HEK293 (cell line): Measurements from ENCODE around the gene NLE1.

Experiments
- CTCF ChIA-PET: fragments of 350-600 bp; formaldehyde crosslinking; extraction: SDS; loops from one replicate; lab custom pipeline; 2021; ENCODE audit warnings: antibody characterized with exemption; lab: Yijun Ruan, JAX
- POLR2A ChIA-PET: fragments of 300-600 bp; formaldehyde crosslinking; extraction: SDS; loops from one replicate; lab custom pipeline; 2020; ENCODE audit warnings: antibody characterized with exemption, inconsistent platforms; lab: Yijun Ruan, JAX
- H3K27ac ChIP-seq: fragments of 200-500 bp; sonication (Bioruptor generic); 2 replicates; pipeline ENCODE4 v1.5.1; 2014; ENCODE audit warnings: low read depth, low read length, control low read depth, inconsistent platforms; ENCODE audit errors: extremely low read depth
- H3K36me3 ChIP-seq, 2 experiments: fragments of 200-500 bp in 1 of 2; sonication (Bioruptor generic) in 1 of 2; 1 replicate in 1 of 2; 2 replicates in 1 of 2; pipeline ENCODE4 v1.5.1; 2014 to 2017; ENCODE audit warnings: inconsistent platforms in 2 of 2, low read length in 2 of 2; ENCODE audit not compliant: control insufficient read depth in 2 of 2, insufficient read depth in 1 of 2
- H3K4me1 ChIP-seq: fragments of 200-500 bp; sonication (Bioruptor generic); 2 replicates; pipeline ENCODE4 v1.5.1; 2014; ENCODE audit warnings: mild to moderate bottlenecking, low read length, inconsistent platforms; ENCODE audit not compliant: control insufficient read depth, insufficient read depth
- H3K4me3 ChIP-seq: 2 replicates; pipeline ENCODE4 v1.5.1; 2011; ENCODE audit warnings: low read depth, mild to moderate bottlenecking, control low read depth, low read length, moderate library complexity
- H3K9me3 ChIP-seq: fragments of 200-500 bp; sonication (Bioruptor generic); 2 replicates; pipeline ENCODE4 v1.5.1; 2014; ENCODE audit warnings: low read depth, low read length, inconsistent platforms; ENCODE audit not compliant: control insufficient read depth, insufficient read depth
- EGR2 ChIP-seq: fragments of 450-650 bp; formaldehyde crosslinking; IDR thresholded peaks from 2 replicates; pipeline ENCODE4 v1.5.1; 2016; ENCODE audit warnings: low read depth, missing biosample characterization, missing genetic modification characterization
- GFI1B ChIP-seq: fragments of 450-650 bp; formaldehyde crosslinking; IDR thresholded peaks from 2 replicates; pipeline ENCODE4 v1.5.1; 2016; ENCODE audit warnings: missing biosample characterization, missing genetic modification characterization
- GLI2 ChIP-seq: fragments of 450-650 bp; formaldehyde crosslinking; IDR thresholded peaks from 2 replicates; pipeline ENCODE4; 2017; ENCODE audit warnings: missing biosample characterization, missing genetic modification characterization, low read depth, borderline replicate concordance
- HIC1 ChIP-seq: fragments of 450-650 bp; formaldehyde crosslinking; IDR thresholded peaks from 2 replicates; pipeline ENCODE4 v1.5.1; 2016; ENCODE audit warnings: missing biosample characterization, missing genetic modification characterization
- KLF17 ChIP-seq: fragments of 450-650 bp; formaldehyde crosslinking; IDR thresholded peaks from 2 replicates; pipeline ENCODE4 v1.5.1; 2016; ENCODE audit warnings: missing biosample characterization, missing genetic modification characterization
- ZBTB49 ChIP-seq: fragments of 450-650 bp; formaldehyde crosslinking; IDR thresholded peaks from 2 replicates; pipeline ENCODE4 v1.5.1; 2016; ENCODE audit warnings: missing biosample characterization, missing genetic modification characterization, low read depth
- ZNF140 ChIP-seq: fragments of 450-650 bp; formaldehyde crosslinking; IDR thresholded peaks from 2 replicates; pipeline ENCODE4 v1.5.1; 2016; ENCODE audit warnings: missing biosample characterization, missing genetic modification characterization
- ZNF18 ChIP-seq: fragments of 450-650 bp; formaldehyde crosslinking; IDR thresholded peaks from 2 replicates; pipeline ENCODE4 v1.5.1; 2016; ENCODE audit warnings: missing biosample characterization, missing genetic modification characterization
- ZNF274 ChIP-seq, 2 experiments: fragments of 200-500 bp in 1 of 2; fragments of 450-650 bp in 1 of 2; sonication (Bioruptor generic) in 1 of 2; formaldehyde crosslinking in 1 of 2; IDR thresholded peaks; 2 replicates each; pipeline versions ENCODE4 v1.5.1 to v1.6.1; 2014 to 2016; ENCODE audit warnings: borderline replicate concordance in 1 of 2, inconsistent platforms in 1 of 2, low read length in 1 of 2, missing biosample characterization in 1 of 2, missing genetic modification characterization in 1 of 2
- ZNF292 ChIP-seq: fragments of 450-650 bp; formaldehyde crosslinking; IDR thresholded peaks from 2 replicates; pipeline ENCODE4 v1.5.1; 2016; ENCODE audit warnings: low read depth, missing biosample characterization, missing genetic modification characterization, borderline replicate concordance
- ZNF416 ChIP-seq: fragments of 450-650 bp; formaldehyde crosslinking; IDR thresholded peaks from 2 replicates; pipeline ENCODE4 v1.5.1; 2016; ENCODE audit warnings: missing biosample characterization, missing genetic modification characterization
- ZNF510 ChIP-seq: fragments of 450-650 bp; formaldehyde crosslinking; IDR thresholded peaks from 2 replicates; pipeline ENCODE4 v1.5.1; 2018; ENCODE audit warnings: mild to moderate bottlenecking, missing genetic modification characterization, missing biosample characterization; ENCODE audit not compliant: insufficient replicate concordance
- ZNF513 ChIP-seq: fragments of 450-650 bp; IDR thresholded peaks from 2 replicates; pipeline ENCODE4 v1.5.1; 2018; ENCODE audit warnings: missing biosample characterization, missing genetic modification characterization
- ZNF514 ChIP-seq: fragments of 450-650 bp; formaldehyde crosslinking; IDR thresholded peaks from 2 replicates; pipeline ENCODE4 v1.5.1; 2016; ENCODE audit warnings: missing biosample characterization, missing genetic modification characterization
- ZNF530 ChIP-seq: fragments of 450-650 bp; formaldehyde crosslinking; IDR thresholded peaks from 2 replicates; pipeline ENCODE4 v1.5.1; 2016; ENCODE audit warnings: low read depth, missing biosample characterization, missing genetic modification characterization
- ZNF596 ChIP-seq: fragments of 450-650 bp; IDR thresholded peaks from 2 replicates; pipeline ENCODE4 v1.5.0; 2018; ENCODE audit warnings: missing biosample characterization, mild to moderate bottlenecking, missing genetic modification characterization, moderate library complexity
- ZNF654 ChIP-seq: fragments of 450-650 bp; formaldehyde crosslinking; IDR thresholded peaks from 2 replicates; pipeline ENCODE4 v1.5.1; 2016; ENCODE audit warnings: low read depth, missing biosample characterization, missing genetic modification characterization
- ZNF747 ChIP-seq: fragments of 450-650 bp; formaldehyde crosslinking; IDR thresholded peaks from 2 replicates; pipeline ENCODE4 v1.5.1; 2016; ENCODE audit warnings: missing biosample characterization, missing genetic modification characterization
- ZNF777 ChIP-seq: fragments of 450-650 bp; formaldehyde crosslinking; IDR thresholded peaks from 2 replicates; pipeline ENCODE4 v1.5.1; 2017; ENCODE audit warnings: missing biosample characterization, missing genetic modification characterization, borderline replicate concordance
- ZSCAN16 ChIP-seq: fragments of 450-650 bp; formaldehyde crosslinking; IDR thresholded peaks from 2 replicates; pipeline ENCODE4 v1.5.1; 2016; ENCODE audit warnings: missing biosample characterization, missing genetic modification characterization
- ZSCAN18 ChIP-seq: fragments of 450-650 bp; formaldehyde crosslinking; IDR thresholded peaks from 2 replicates; pipeline ENCODE4 v1.5.1; 2016; ENCODE audit warnings: missing biosample characterization, missing genetic modification characterization
- ZSCAN4 ChIP-seq: fragments of 450-650 bp; formaldehyde crosslinking; IDR thresholded peaks from 2 replicates; pipeline ENCODE4 v1.5.1; 2017; ENCODE audit warnings: missing biosample characterization, missing genetic modification characterization

NLE1 gene

GRCh38 chr17:35121315-35121714, 20.8 kb downstream of the NLE1 start, which contains the start of gene FNDC8 (continued):
- TF ChIP-seq ZNF274 (IDR thresholded peaks at IDR 0.05; ENCODE audit: low read length) (no peak), ZNF274 (tag by site-specific recombination; IDR thresholded peaks at IDR 0.05; ENCODE audit: borderline replicate concordance) (no peak)

GRCh38 chr17:35119370-35120165, 22.5 kb downstream of the NLE1 start, which contains the start of gene RAD51D:
Gene RAD51D (minus strand): TSS chr17:35119860. CDS start chr17:35119613, 247 bp downstream.
- POLR2A ChIA-PET, result interaction anchor here (0.7 to 2.0 kb wide), 8 partner anchors 8 to 254 kb away, joined by 3 to 6 read pairs (median 3); partner anchors contain the start of gene SLFN11
- Histone ChIP-seq H3K27ac (peak within 1 kb of the TSS; percentile 58), H3K4me3 (peak within 1 kb of the TSS; percentile 72), H3K36me3 (peaks cover 0 to 13% of the 10 kb centered on the region in 2 experiments; a peak in 2 of 3 replicates), H3K4me1 (peaks cover 5% of the 10 kb centered on the region), H3K9me3 (no peaks in the 10 kb centered on the region)
- CTCF ChIA-PET, result interaction anchor here (0.5 to 5.8 kb wide), 45 partner anchors 8 to 1537 kb away, joined by 3 to 79 read pairs (median 4); partner anchors contain the start of gene RFFL
- no peak for TF ChIP-seq GLI2 (tag by site-specific recombination)
- no peak for TF ChIP-seq ZNF747 (tag by site-specific recombination)
- TF ChIP-seq ZNF513 (tag by site-specific recombination), result no peak
- TF ChIP-seq ZNF140 (tag by site-specific recombination), result no peak
- peak; percentile 82; the same call in 1 of the 2 replicates for TF ChIP-seq HIC1 (tag by site-specific recombination)
- TF ChIP-seq ZSCAN18, result no peak
- TF ChIP-seq ZNF416 (tag by site-specific recombination), result no peak
- no peak for TF ChIP-seq ZSCAN16 (tag by site-specific recombination)
- TF ChIP-seq EGR2, result no peak
- TF ChIP-seq ZNF514 (tag by site-specific recombination), result no peak
- TF ChIP-seq ZNF18 (tag by site-specific recombination), result no peak
- TF ChIP-seq ZNF292 (tag by site-specific recombination), result no peak
- 0 out of 2 replicates have a peak, but pooled peaks have one; percentile 25 for TF ChIP-seq ZNF596
- TF ChIP-seq GFI1B, result no peak
- no peak; the same call in none of the 2 replicates for TF ChIP-seq KLF17 (tag by site-specific recombination)
- no peak for TF ChIP-seq ZNF530 (tag by site-specific recombination)
- no peak for TF ChIP-seq ZBTB49 (tag by site-specific recombination)
- peak; percentile 41 for TF ChIP-seq ZNF654 (tag by site-specific recombination)
- TF ChIP-seq ZSCAN4 (tag by site-specific recombination), result no peak
- TF ChIP-seq ZNF510 (tag by site-specific recombination), result no peak
- TF ChIP-seq ZNF777 (tag by site-specific recombination), result no peak
